GM12878 (cell line): ENCODE results near the gene MBD3. TPM values are rescaled to one million over a fixed set of nuclear protein-coding genes. Genes with fewer than 3 reads are reported as not detected.

ENCODE experiments used
- ATAC-seq: fragments of 200-7000 bp; cut with Tn5 transposase; 3 replicates; pipeline ENCODE4 v1.9.1; 2020; ENCODE audit warnings: mild to moderate bottlenecking, moderate library complexity
- BruUV-seq: library from RNA; stranded (reverse); fragments of 400-500 nt; replicated peaks from 2 replicates; lab custom pipeline; 2021; lab: Mats Ljungman, UMichigan
- CTCF ChIA-PET: fragments of 300-600 bp; sonication (Branson Sonifier 250); formaldehyde crosslinking; extraction: SDS; loops from one replicate; lab custom pipeline; 2021; ENCODE audit warnings: inconsistent platforms; lab: Yijun Ruan, JAX
- POLR2A ChIA-PET: fragments of 350-600 bp; formaldehyde crosslinking; extraction: SDS; loops from one replicate; lab custom pipeline; 2021; ENCODE audit warnings: inconsistent platforms; lab: Charles Lee
- RAD21 ChIA-PET: fragments of 300-600 bp; sonication (Branson Sonifier 250); formaldehyde crosslinking; loops from one replicate; lab custom pipeline; 2023; ENCODE audit warnings: antibody characterized with exemption; ENCODE audit not compliant: unreplicated experiment; lab: Charles Lee
- SMC1A ChIA-PET: fragments of 300-600 bp; sonication (Branson Sonifier 250); formaldehyde crosslinking; loops from one replicate; lab custom pipeline; 2023; ENCODE audit not compliant: unreplicated experiment, uncharacterized antibody; lab: Charles Lee
- DNase-seq: peaks from one replicate; pipeline ENCODE4 v3.0.0-alpha.2; 2011; ENCODE audit warnings: low read depth, low spot score
- FAIRE-seq: peaks from 3 replicates; lab custom pipeline; 2011; peaks lifted over from hg19 to GRCh38; lab: Jason Lieb, UNC
- H2AFZ ChIP-seq: 2 replicates; pipeline ENCODE4 v1.6.0; 2011; ENCODE audit warnings: low read depth, low read length, control low read depth; ENCODE audit not compliant: control insufficient read depth
- H3K27ac ChIP-seq: 2 replicates; pipeline ENCODE4 v1.5.1; 2011; ENCODE audit warnings: control low read depth; ENCODE audit not compliant: control insufficient read depth, insufficient read depth
- H3K27me3 ChIP-seq, 2 experiments: replicated peaks in 1 of 2; 2 replicates each; pipeline versions ENCODE4 v1.6.0 to v1.6.1; 2011; ENCODE audit warnings: low read length in 1 of 2; ENCODE audit not compliant: control insufficient read depth in 2 of 2, insufficient read depth in 2 of 2
- H3K36me3 ChIP-seq, 2 experiments: 2 replicates each; pipeline ENCODE4 v1.5.1; 2011; ENCODE audit warnings: low read length in 1 of 2; ENCODE audit not compliant: control insufficient read depth in 2 of 2, insufficient read depth in 2 of 2
- H3K4me1 ChIP-seq: 2 replicates; pipeline ENCODE4 v1.6.1; 2011; ENCODE audit warnings: mild to moderate bottlenecking, low read length, moderate library complexity, mixed read lengths; ENCODE audit not compliant: control insufficient read depth, insufficient read depth
- H3K4me2 ChIP-seq: 2 replicates; pipeline ENCODE4 v1.6.0; 2011; ENCODE audit warnings: control low read depth; ENCODE audit not compliant: control insufficient read depth, insufficient read depth
- H3K4me3 ChIP-seq: fragments of 200-600 bp; sonication (generic); 2 replicates; pipeline ENCODE4 v1.5.1; 2016
- H3K79me2 ChIP-seq: 2 replicates; pipeline ENCODE4 v1.6.0; 2011; ENCODE audit warnings: low read length; ENCODE audit not compliant: control insufficient read depth, insufficient read depth
- H3K9ac ChIP-seq: 2 replicates; pipeline ENCODE4 v1.8.0; 2011; ENCODE audit warnings: low read length, control low read depth, mixed read lengths; ENCODE audit not compliant: control insufficient read depth, insufficient read depth
- H3K9me3 ChIP-seq: replicated peaks from 3 replicates; pipeline ENCODE4 v1.5.1; 2011; ENCODE audit warnings: mild to moderate bottlenecking, low read length; ENCODE audit not compliant: control insufficient read depth, insufficient read depth
- H4K20me1 ChIP-seq: 2 replicates; pipeline ENCODE4 v1.6.0; 2011; ENCODE audit not compliant: control insufficient read depth, insufficient read depth
- POLR2A ChIP-seq: IDR thresholded peaks from 2 replicates; pipeline ENCODE4 v1.6.1; 2011; ENCODE audit warnings: low read depth, mild to moderate bottlenecking, low read length
- RB1 ChIP-seq: fragments of 450-650 bp; formaldehyde crosslinking; IDR thresholded peaks from 2 replicates; pipeline ENCODE4 v1.6.1; 2017; ENCODE audit warnings: mild to moderate bottlenecking, borderline replicate concordance
- TCF3 ChIP-seq: IDR thresholded peaks from 2 replicates; pipeline ENCODE4 v1.6.1; 2012; ENCODE audit warnings: low read depth, mild to moderate bottlenecking, low read length, borderline replicate concordance; ENCODE audit not compliant: insufficient read depth
- WGBS: methylation state at CpG from one replicate; pipeline ENCODE4 v1.1.6; 2016; ENCODE audit warnings: low lambda C conversion rate; ENCODE audit not compliant: insufficient replicate concordance, insufficient coverage; ENCODE audit errors: missing lambda C conversion rate; 5-methylcytosine and 5-hydroxymethylcytosine counted together
- in situ Hi-C: fragments of 300-500 bp; cut with MboI; formaldehyde crosslinking; loops from 9 replicates; pipeline ENCODE4 v1.14.3; 2018; ENCODE audit warnings: mixed read lengths
- intact Hi-C: fragments of 100-400 bp; cut with micrococcal nuclease; formaldehyde crosslinking; loops from one replicate; pipeline ENCODE4 v1.14.2; 2022; ENCODE audit not compliant: unreplicated experiment
- polyA plus RNA-seq, 11 experiments: library from polyadenylated mRNA; depleted of rRNA in 4 of 11; unstranded in 6 of 11; stranded (reverse) in 5 of 11; fragments of >200 nt; fragmentation: Nextera tagmentation in 4 of 11; fragmentation: Illumina TruSeq in 1 of 11; extraction: Ambion mirVana in 4 of 11; extraction: Trizol in 1 of 11; gene quantifications; 1 replicate in 1 of 11; 2 replicates in 10 of 11; pipeline versions ENCODE4 v1.2.1 to v1.2.3, GENCODE V29; 2011 to 2016; ENCODE audit warnings: inconsistent platforms in 2 of 11, missing spikeins in 2 of 11, low read depth in 1 of 11
- total RNA-seq, 4 experiments: library from RNA; depleted of rRNA in 3 of 4; stranded (reverse); fragments of >200 nt in 3 of 4; fragmentation: Illumina TruSeq in 1 of 4; extraction: Trizol in 1 of 4; gene quantifications; 2 replicates each; pipeline versions ENCODE4 v1.2.1 to v1.2.3, GENCODE V29; 2013 to 2021

The MBD3 gene
- total and polyA plus RNA-seq, 10 of the 15 experiments (the other 5 are each of a cell fraction or from before 2014, with no cell fraction given): 0.13 to 107 (median 21.9) TPM

GRCh38 chr19:1622541-1622940, 29.9 kb upstream of the MBD3 start:
- Histone ChIP-seq H4K20me1 (no peaks in the 10 kb centered on the region), H3K27ac (no peak overlapping the region), H3K4me3 (no peak overlapping the region), H3K79me2 (no peaks in the 10 kb centered on the region), H3K36me3 (peaks cover 23 to 49% of the 10 kb centered on the region in 2 experiments), H3K9me3 (no peaks in the 10 kb centered on the region), H3K4me1 (no peaks in the 10 kb centered on the region), H2AFZ (no peak overlapping the region), H3K27me3 (no peaks in the 10 kb centered on the region), H3K9ac (no peak overlapping the region), H3K4me2 (no peak overlapping the region)
- ChIA-PET SMC1A (no interaction called here), RAD21 (no interaction called here), POLR2A (interaction anchor here (0.6 kb wide), 1 partner anchor 34 kb away, joined by 4 read pairs; no protein-coding TSS in a partner anchor), CTCF (no interaction called here)
- FAIRE-seq (no peak), DNase-seq (no peak), ATAC-seq (no peak)
- in situ Hi-C loops (no loop called here), intact Hi-C loops (no loop called here)
- peak; percentile 43; the same call in 1 of the 2 replicates for TF ChIP-seq POLR2A
- TF ChIP-seq TCF3: no peak
- no TSS peak for BruUV-seq
- 99% methylated on average over 5 of the region's 5 CpGs for WGBS

DNA sequence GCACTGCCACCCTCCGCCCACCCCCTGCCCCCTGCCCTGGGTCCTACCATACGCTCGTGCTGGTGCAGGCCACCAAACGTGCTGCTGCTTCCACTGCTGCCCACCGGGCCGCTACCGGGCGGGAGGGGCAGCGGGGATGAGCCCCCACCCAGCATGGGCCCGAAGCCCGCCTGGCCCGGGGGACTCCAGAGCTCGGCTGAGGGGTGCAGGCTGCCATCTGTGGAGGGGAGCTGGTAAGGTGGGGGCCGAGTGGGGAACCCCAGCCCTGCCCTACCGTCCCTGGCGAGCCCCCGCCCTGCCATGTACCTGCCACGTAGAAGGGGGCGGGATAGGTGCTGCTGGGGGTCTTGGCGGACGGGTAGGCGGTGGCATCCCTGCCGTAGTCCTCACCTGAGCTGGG, 29.3 kb upstream of the MBD3 start:
- no peak overlapping the region for H3K4me2 ChIP-seq
- RAD21 ChIA-PET: no interaction called here
- no TSS peak for BruUV-seq
- no peaks in the 10 kb centered on the region for H3K79me2 ChIP-seq
- no peaks in the 10 kb centered on the region for H3K4me1 ChIP-seq
- H4K20me1 ChIP-seq: no peaks in the 10 kb centered on the region
- CTCF ChIA-PET: no interaction called here
- 96% methylated on average over 4 of the region's 23 CpGs for WGBS
- DNase-seq (no peak), FAIRE-seq (no peak), ATAC-seq (no peak)
- H3K27me3 ChIP-seq: no peaks in the 10 kb centered on the region
- SMC1A ChIA-PET: no interaction called here
- H3K4me3 ChIP-seq: no peak overlapping the region
- in situ Hi-C loops (no loop called here), intact Hi-C loops (no loop called here)
- no peak overlapping the region for H3K9ac ChIP-seq
- no peaks in the 10 kb centered on the region for H3K9me3 ChIP-seq
- TF ChIP-seq POLR2A (peak; percentile 42; the same call in 1 of the 2 replicates), RB1 (no peak)
- peaks cover 23 to 54% of the 10 kb centered on the region in 2 experiments for H3K36me3 ChIP-seq
- no peak overlapping the region for H3K27ac ChIP-seq
- no peak overlapping the region for H2AFZ ChIP-seq
- POLR2A ChIA-PET: no interaction called here
